GM19372 (cell line): Measurements from ENCODE around the gene ETFDH.
"Not testable (repeated sequence)": the region's sequence is repeated elsewhere in the genome, so short reads cannot be mapped to it uniquely, and the experiment has no call there.

Experiments used
- ATAC-seq: cut with Tn5 transposase; IDR thresholded peaks from one replicate; pipeline ENCODE4 v1.9.1; 2021; ENCODE audit warnings: mild to moderate bottlenecking, low read depth, moderate library complexity; ENCODE audit not compliant: unreplicated experiment

The ETFDH gene

GRCh38 chr4:158676076-158676475 lies 4.0 kb downstream of the ETFDH start:
- no peak for ATAC-seq

- no peak for ATAC-seq
Measured at GRCh38 chr4:158678767-158679166, 6.7 kb downstream of the ETFDH start.

DNA sequence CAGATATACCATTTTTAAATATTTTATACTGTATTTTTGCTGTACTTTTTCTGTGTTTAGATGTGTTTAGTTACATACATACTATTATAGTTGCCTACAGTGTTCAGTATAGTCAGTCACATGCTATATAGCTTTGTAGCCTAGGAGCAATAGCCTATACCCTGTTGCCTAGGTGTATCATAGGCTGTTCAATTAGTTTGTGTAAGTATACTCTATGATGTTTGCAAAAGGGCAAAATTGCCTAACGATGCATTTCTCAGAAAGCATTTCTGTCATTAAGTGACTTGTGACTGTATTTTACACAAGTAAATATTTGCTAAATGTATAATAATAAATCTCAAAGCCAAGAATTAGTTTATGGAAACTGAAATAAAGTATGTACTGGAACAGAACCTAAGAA lies 9.5 kb downstream of the ETFDH start:
- no peak for ATAC-seq

- no peak for ATAC-seq
Measured at GRCh38 chr4:158682066-158682465, 10.0 kb downstream of the ETFDH start.

- ATAC-seq: no peak
Measured at GRCh38 chr4:158688813-158689212, 16.7 kb downstream of the ETFDH start.

GRCh38 chr4:158704274-158704673 lies 32.2 kb downstream of the ETFDH start:
- ATAC-seq: no peak

- no peak for ATAC-seq
Measured at GRCh38 chr4:158710814-158711213, 38.7 kb downstream of the ETFDH start.

DNA sequence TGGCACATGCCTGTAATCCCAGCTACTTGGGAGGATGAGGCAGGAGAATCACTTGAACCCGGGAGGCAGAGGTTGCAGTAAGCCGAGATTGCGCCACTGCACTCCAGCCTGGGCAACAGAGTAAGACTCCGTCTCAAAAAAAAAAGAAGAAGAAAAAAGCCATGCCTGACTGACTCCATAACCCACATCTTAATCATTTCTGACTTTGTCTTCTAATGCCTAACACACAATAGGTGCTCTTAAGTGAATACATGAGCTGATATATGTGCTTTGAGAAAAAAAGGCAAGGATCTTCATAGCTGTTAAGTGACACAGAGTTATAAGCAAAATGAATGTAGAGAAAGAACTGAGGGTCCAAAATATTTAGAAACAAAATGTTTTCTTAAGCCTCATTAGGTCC lies 40.5 kb downstream of the ETFDH start:
- ATAC-seq: not testable (repeated sequence)

GRCh38 chr4:158714937-158715336 lies 42.8 kb downstream of the ETFDH start:
- ATAC-seq: no peak

DNA sequence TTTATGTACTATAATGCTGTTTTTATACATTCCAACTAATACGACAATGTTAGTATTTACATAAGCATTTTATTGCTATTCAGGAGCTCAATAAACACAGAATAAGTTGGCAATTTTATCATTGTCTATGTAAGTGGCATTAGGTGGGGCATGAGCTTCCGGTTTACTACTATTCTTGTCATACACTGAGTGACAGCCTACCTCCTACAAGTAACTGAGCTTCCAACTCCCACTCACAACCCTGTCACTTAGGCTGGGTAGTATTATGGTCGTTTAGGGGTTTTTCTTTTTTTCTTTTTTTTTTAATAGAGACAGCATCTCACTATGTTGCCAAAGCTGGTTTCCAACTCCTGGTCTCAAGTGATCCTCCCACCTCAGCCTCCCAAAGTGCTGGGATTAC lies 43.7 kb downstream of the ETFDH start:
- ATAC-seq: no peak

DNA sequence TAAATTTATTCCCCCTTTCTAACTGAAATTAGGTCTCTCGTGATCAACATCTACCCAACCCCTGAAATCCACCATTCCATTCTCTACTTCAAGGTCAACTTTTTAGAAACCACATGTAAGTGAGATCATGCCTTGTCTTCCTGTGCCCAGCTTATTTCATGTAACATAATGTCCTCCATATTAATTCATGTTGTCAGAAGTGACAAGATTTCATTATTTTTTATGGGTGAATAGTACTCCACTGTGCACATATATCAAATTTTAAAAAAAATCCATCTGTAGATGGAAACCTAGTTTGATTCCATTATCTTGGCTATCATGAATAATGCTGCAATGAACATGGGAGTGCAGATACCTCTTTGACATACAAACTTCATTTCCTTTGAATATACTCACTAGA lies 49.6 kb downstream of the ETFDH start:
- no peak for ATAC-seq

GRCh38 chr4:158722291-158722916 lies 50.3 kb downstream of the ETFDH start:
- no peak for ATAC-seq

- ATAC-seq: peak; percentile 97
Measured at GRCh38 chr4:158722917-158723793, 51.1 kb downstream of the ETFDH start, which contains the start of gene PPID. Gene PPID (minus strand): TSS chr4:158723396. CDS start chr4:158723288, 108 bp downstream.

DNA sequence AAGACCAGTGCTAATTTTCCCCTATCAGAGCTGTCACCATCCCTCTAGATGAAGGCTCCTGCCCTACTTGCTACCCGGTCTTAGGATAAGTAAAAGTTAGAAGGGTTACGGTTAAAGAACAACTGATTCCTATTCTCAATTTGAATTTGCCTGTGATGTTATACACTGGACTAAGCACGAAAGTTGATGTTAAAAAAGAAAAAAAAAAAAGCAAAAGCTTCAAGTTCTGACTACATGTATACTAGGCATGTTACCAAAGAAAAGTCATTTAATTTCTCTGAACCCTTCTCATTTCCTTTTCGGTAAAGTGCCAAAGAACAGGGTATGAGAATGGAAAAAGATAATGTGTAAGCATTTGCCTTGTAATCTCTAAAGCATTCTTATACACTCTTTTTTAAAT lies 52.5 kb downstream of the ETFDH start:
- no peak for ATAC-seq

DNA sequence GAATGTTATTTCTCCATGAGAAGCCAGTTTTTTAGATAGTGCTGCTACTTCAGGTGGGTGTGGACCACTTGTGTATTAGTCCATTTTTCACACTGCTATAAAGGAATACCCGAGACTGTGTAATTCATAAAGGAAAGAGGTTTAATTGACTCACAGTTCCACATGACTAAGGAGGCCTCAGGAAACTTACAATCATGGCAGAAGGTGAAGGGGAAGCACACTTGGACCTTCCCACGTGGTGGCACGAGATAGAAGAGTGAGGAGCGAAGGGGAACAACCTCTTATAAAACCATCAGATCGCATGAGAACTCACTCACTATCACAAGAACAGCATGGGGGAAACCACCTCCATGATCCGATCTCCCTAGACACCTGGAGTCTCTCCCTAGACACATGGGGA lies 54.5 kb downstream of the ETFDH start:
- no peak for ATAC-seq

DNA sequence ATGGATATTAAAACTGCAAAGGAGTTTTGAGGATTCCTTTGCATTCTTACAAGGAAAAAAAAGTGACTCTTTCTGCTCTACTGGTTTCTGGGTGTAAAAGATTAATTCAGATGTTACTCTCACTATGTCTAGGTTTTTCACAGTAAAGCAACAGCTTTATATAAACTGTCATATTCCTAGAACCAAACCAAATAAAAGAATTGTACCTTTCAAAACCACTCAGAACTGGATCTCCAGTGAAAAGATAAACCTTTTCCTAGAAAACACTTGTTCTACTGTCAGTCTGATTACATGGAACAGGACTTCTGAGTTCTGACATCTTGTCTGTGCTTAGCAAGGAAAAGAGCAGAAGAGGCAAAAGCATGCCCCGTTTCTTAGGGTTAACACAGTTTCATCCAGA lies 56.1 kb downstream of the ETFDH start:
- no peak for ATAC-seq

GRCh38 chr4:158729716-158730559 lies 57.8 kb downstream of the ETFDH start:
- ATAC-seq: peak; percentile 91

DNA sequence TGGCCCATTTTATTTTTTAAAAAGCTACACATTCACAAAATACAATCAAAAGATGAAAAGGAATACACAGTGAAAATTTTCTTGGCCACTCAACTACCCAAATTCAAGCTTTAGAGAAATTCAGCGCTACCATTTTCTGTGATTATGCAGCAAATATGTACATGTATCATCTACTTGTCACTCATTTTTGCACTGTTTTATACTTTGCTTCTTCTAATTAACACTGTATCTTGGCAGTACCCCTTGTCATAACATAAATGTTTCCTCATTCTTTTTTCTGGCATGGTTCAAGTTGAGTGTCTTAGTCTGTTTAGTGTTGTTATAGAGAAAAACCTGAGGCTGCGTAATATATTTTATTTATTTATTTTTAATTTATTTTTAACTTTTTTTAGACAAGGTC lies 66.8 kb downstream of the ETFDH start:
- no peak for ATAC-seq

GRCh38 chr4:158739600-158739999 lies 67.5 kb downstream of the ETFDH start:
- no peak for ATAC-seq

- ATAC-seq: no peak
Measured at GRCh38 chr4:158741326-158742021, 69.4 kb downstream of the ETFDH start.
